Right atrium auricular region (tissue), 2 donors: Measurements from ENCODE around the gene ATG10. TPM values are rescaled to one million over a fixed set of nuclear protein-coding genes. Genes with fewer than 3 reads are reported as not detected.

Experiments
- DNase-seq: peaks from one replicate; pipeline ENCODE4 v3.0.0-alpha.2; 2019; ENCODE audit warnings: low spot score
- H3K27ac ChIP-seq, 2 donors: fragments of 200-600 bp; sonication (generic); 1 replicate in 1 of 2; 2 replicates in 1 of 2; pipeline ENCODE4 v1.5.1; 2016 to 2019
- H3K27me3 ChIP-seq, 2 donors: fragments of 200-600 bp; sonication (generic); one replicate each; pipeline versions ENCODE4 v1.5.1 to v1.6.0; 2017 to 2019
- H3K36me3 ChIP-seq: fragments of 200-600 bp; sonication (generic); one replicate; pipeline ENCODE4 v1.5.1; 2016
- H3K4me1 ChIP-seq, 2 donors: fragments of 200-600 bp; sonication (generic); one replicate each; pipeline versions ENCODE4 v1.5.1 to v1.6.0; 2017 to 2019
- H3K4me3 ChIP-seq, 2 donors: fragments of 200-600 bp; sonication (generic); 1 replicate in 1 of 2; 2 replicates in 1 of 2; pipeline ENCODE4 v1.5.1; 2017 to 2019; ENCODE audit warnings: mild to moderate bottlenecking in 1 of 2, moderate library complexity in 1 of 2
- H3K9me3 ChIP-seq, 2 donors: fragments of 200-600 bp; sonication (generic); one replicate each; pipeline ENCODE4 v1.5.1; 2019
- total RNA-seq, 2 donors: library from RNA; depleted of rRNA; stranded (reverse); fragments of >200 nt; gene quantifications; one replicate each; pipeline ENCODE4 v1.1.0, GENCODE V29; 2016
- TF ChIP-seq, protein P1 (sequence below), 2 donors: fragments of 200-600 bp; sonication (generic); IDR thresholded peaks; one replicate each; pipeline ENCODE4 v1.5.1; 2019; ENCODE audit warnings: antibody characterized with exemption in 2 of 2

Gene ATG10
- total RNA-seq, 2 donors from 2014 or later: 4.2 to 5.6 TPM

GRCh38 chr5:82151662-82152061 lies 179.8 kb downstream of the ATG10 start:
- no peak for DNase-seq
- Histone ChIP-seq H3K36me3 (no peaks in the 10 kb centered on the region), H3K4me1 (no peaks in the 10 kb centered on the region), H3K27ac (no peak overlapping the region), H3K4me3 (no peak overlapping the region), H3K9me3 (no peaks in the 10 kb centered on the region), H3K27me3 (no peaks in the 10 kb centered on the region)
- TF ChIP-seq, protein P1, sequence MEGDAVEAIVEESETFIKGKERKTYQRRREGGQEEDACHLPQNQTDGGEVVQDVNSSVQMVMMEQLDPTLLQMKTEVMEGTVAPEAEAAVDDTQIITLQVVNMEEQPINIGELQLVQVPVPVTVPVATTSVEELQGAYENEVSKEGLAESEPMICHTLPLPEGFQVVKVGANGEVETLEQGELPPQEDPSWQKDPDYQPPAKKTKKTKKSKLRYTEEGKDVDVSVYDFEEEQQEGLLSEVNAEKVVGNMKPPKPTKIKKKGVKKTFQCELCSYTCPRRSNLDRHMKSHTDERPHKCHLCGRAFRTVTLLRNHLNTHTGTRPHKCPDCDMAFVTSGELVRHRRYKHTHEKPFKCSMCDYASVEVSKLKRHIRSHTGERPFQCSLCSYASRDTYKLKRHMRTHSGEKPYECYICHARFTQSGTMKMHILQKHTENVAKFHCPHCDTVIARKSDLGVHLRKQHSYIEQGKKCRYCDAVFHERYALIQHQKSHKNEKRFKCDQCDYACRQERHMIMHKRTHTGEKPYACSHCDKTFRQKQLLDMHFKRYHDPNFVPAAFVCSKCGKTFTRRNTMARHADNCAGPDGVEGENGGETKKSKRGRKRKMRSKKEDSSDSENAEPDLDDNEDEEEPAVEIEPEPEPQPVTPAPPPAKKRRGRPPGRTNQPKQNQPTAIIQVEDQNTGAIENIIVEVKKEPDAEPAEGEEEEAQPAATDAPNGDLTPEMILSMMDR (IDR thresholded peaks at IDR 0.05): no peak

- Histone ChIP-seq H3K4me3 (no peak overlapping the region), H3K4me1 (no peaks in the 10 kb centered on the region), H3K9me3 (no peaks in the 10 kb centered on the region), H3K36me3 (no peaks in the 10 kb centered on the region), H3K27me3 (no peaks in the 10 kb centered on the region), H3K27ac (no peak overlapping the region)
- TF ChIP-seq, protein P1 (IDR thresholded peaks at IDR 0.05): no peak
- DNase-seq: no peak
Observed at GRCh38 chr5:82152978-82153481, 181.2 kb downstream of the ATG10 start.

DNA sequence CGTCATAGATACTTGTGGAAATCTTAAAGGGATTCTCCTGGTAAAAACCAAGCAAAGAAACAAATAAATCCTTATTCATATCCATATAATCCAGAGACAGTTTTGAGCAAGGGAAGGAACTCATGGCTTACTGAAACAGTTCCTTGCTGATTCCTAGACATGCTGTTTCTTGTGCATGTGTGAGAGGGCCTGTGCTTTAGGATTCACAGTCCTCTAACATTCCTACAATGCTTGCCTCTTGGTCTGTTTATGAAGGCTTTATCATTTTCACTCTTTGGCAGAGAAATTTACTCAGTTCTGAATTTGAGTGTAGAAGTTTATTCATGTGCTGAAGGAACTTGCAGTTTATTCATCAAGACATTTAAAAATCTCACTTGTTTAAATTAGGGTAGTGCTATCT lies 183.0 kb downstream of the ATG10 start:
- H3K4me3 ChIP-seq: no peak overlapping the region
- no peaks in the 10 kb centered on the region for H3K9me3 ChIP-seq
- TF ChIP-seq, protein P1 (IDR thresholded peaks at IDR 0.05): no peak
- H3K36me3 ChIP-seq: no peaks in the 10 kb centered on the region
- no peaks in the 10 kb centered on the region for H3K27me3 ChIP-seq
- no peak overlapping the region for H3K27ac ChIP-seq
- no peak for DNase-seq
- no peaks in the 10 kb centered on the region for H3K4me1 ChIP-seq

GRCh38 chr5:82155305-82155704 lies 183.5 kb downstream of the ATG10 start:
- Histone ChIP-seq H3K27ac (no peak overlapping the region), H3K4me1 (no peaks in the 10 kb centered on the region), H3K27me3 (no peaks in the 10 kb centered on the region), H3K4me3 (no peak overlapping the region), H3K36me3 (no peaks in the 10 kb centered on the region), H3K9me3 (no peaks in the 10 kb centered on the region)
- DNase-seq: no peak
- TF ChIP-seq, protein P1 (IDR thresholded peaks at IDR 0.05): no peak

DNA sequence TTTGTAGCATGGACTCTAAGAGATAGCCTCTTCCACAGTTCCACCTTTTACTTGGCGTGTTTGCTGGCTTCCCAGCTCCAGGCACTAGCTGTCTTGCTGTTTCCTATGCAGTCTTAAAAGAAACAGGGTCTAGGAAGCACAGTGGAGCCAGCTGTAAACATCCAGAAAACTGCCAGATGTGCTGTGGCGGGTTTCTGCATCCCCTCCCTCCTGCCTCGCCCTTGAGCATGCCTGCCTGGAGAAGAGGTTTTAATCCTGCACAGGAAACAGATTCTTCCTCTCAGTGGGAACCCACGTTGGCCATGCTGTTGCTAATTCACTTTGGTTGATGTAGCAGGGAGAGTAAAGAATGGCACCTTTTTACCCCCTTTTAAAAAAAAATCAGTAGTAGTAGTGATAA lies 185.1 kb downstream of the ATG10 start:
- H3K27ac ChIP-seq: no peak overlapping the region
- H3K27me3 ChIP-seq: no peaks in the 10 kb centered on the region
- no peak overlapping the region for H3K4me3 ChIP-seq
- TF ChIP-seq, protein P1 (IDR thresholded peaks at IDR 0.05): no peak
- H3K36me3 ChIP-seq: no peaks in the 10 kb centered on the region
- no peaks in the 10 kb centered on the region for H3K4me1 ChIP-seq
- DNase-seq: no peak
- no peaks in the 10 kb centered on the region for H3K9me3 ChIP-seq

GRCh38 chr5:82158755-82159413 lies 187.1 kb downstream of the ATG10 start:
- H3K27me3 ChIP-seq: no peaks in the 10 kb centered on the region
- no peak overlapping the region for H3K4me3 ChIP-seq
- H3K36me3 ChIP-seq: no peaks in the 10 kb centered on the region
- no peaks in the 10 kb centered on the region for H3K4me1 ChIP-seq
- H3K27ac ChIP-seq: no peak overlapping the region
- TF ChIP-seq, protein P1 (IDR thresholded peaks at IDR 0.05): no peak
- no peak for DNase-seq
- no peaks in the 10 kb centered on the region for H3K9me3 ChIP-seq
